ENCODE data around the gene PIR. TPM values are rescaled to one million over a fixed set of nuclear protein-coding genes. Genes with fewer than 3 reads are reported as not detected.

Gene PIR
- total RNA-seq, 4 donors from 2014 or later = 32.9 to 70.2 (median 48.8) TPM

GRCh38 chrX:15366506-15367352 is 126.4 kb downstream of the PIR start:
- no peak overlapping the region for H3K4me3 ChIP-seq (replicated peaks in 1 of 3)
- WGBS, 2 donors = 81 to 87% methylated on average over 9 of the region's 9 CpGs
- no peak overlapping the region for H3K27ac ChIP-seq
- TF ChIP-seq POLR2A (IDR thresholded peaks at IDR 0.05) (no peak), CTCF (IDR thresholded peaks at IDR 0.05) (no peak)
- intact Hi-C loops (cut with DNase I) = no loop called here
- H3K4me1 ChIP-seq = no peaks in the 10 kb centered on the region
- H3K36me3 ChIP-seq = no peaks in the 10 kb centered on the region
- no peaks in the 10 kb centered on the region for H3K9me3 ChIP-seq
- H3K27me3 ChIP-seq = no peaks in the 10 kb centered on the region
- DNase-seq = no peak

- WGBS, 2 donors = 40 to 76% methylated on average over 1 to 2 of the region's 2 CpGs
- H3K27me3 ChIP-seq = no peaks in the 10 kb centered on the region
- no peak overlapping the region for H3K4me3 ChIP-seq (replicated peaks in 1 of 3)
- TF ChIP-seq CTCF (IDR thresholded peaks at IDR 0.05) (no peak), POLR2A (IDR thresholded peaks at IDR 0.05) (no peak)
- no peaks in the 10 kb centered on the region for H3K9me3 ChIP-seq
- DNase-seq = no peak
- H3K36me3 ChIP-seq = no peaks in the 10 kb centered on the region
- no peak overlapping the region for H3K27ac ChIP-seq
- intact Hi-C loops (cut with DNase I) = no loop called here
- H3K4me1 ChIP-seq = no peaks in the 10 kb centered on the region
These were observed 133.4 kb downstream of the PIR start for GRCh38 chrX:15359701-15360100.

- no peak for DNase-seq
- Histone ChIP-seq H3K4me1 (no peaks in the 10 kb centered on the region), H3K27me3 (no peaks in the 10 kb centered on the region), H3K9me3 (no peaks in the 10 kb centered on the region), H3K27ac (no peak overlapping the region), H3K36me3 (no peaks in the 10 kb centered on the region), H3K4me3 (replicated peaks in 1 of 3) (no peak overlapping the region)
- WGBS, 2 donors = 88 to 92% methylated on average over 2 of the region's 2 CpGs
- intact Hi-C loops (cut with DNase I) = no loop called here
- TF ChIP-seq POLR2A (IDR thresholded peaks at IDR 0.05) (no peak), CTCF (IDR thresholded peaks at IDR 0.05) (no peak)
These were observed 134.6 kb downstream of the PIR start for GRCh38 chrX:15358533-15358932.

- 28 to 29% methylated on average over 1 of the region's 1 CpG for WGBS, 2 donors
- Histone ChIP-seq H3K27me3 (no peaks in the 10 kb centered on the region), H3K36me3 (no peaks in the 10 kb centered on the region), H3K4me3 (replicated peaks in 1 of 3) (no peak overlapping the region), H3K4me1 (no peaks in the 10 kb centered on the region), H3K9me3 (no peaks in the 10 kb centered on the region), H3K27ac (no peak overlapping the region)
- TF ChIP-seq POLR2A (IDR thresholded peaks at IDR 0.05) (no peak), CTCF (IDR thresholded peaks at IDR 0.05) (no peak)
- no peak for DNase-seq
- intact Hi-C loops (cut with DNase I) = no loop called here
These were observed 136.7 kb downstream of the PIR start for GRCh38 chrX:15356444-15356843.

- H3K36me3 ChIP-seq = no peaks in the 10 kb centered on the region
- no peaks in the 10 kb centered on the region for H3K9me3 ChIP-seq
- no peaks in the 10 kb centered on the region for H3K27me3 ChIP-seq
- WGBS, 2 donors = 46 to 56% methylated on average over 8 of the region's 8 CpGs
- TF ChIP-seq POLR2A (IDR thresholded peaks at IDR 0.05) (no peak), CTCF (IDR thresholded peaks at IDR 0.05) (no peak)
- intact Hi-C loops (cut with DNase I) = no loop called here
- no peak overlapping the region for H3K4me3 ChIP-seq (replicated peaks in 1 of 3)
- DNase-seq = peak; percentile 7 to 29
- no peaks in the 10 kb centered on the region for H3K4me1 ChIP-seq
- H3K27ac ChIP-seq = no peak overlapping the region
These were observed 142.7 kb downstream of the PIR start for GRCh38 chrX:15350329-15350996.
